ENCODE data around the gene KCNC4.

DNA sequence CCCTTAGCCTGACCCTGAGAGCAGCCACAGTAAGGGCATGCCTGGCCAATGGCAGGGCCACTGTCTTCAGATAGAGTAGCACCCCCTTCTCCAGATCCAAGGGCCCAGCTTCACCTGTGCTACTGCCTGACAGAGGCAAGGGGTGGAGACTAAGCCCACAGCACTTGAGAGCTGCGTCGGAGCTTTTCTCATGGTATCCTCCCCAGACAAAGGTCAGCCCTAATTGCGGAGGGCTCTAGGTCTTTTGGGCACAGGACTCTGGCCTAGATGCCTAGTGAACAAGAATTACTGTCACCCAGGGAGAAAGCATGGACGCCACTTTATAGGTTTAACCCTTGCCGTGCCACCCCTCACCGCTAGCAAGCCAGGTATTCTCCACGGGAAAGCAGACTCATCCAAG, 15.1 kb downstream of the KCNC4 start:
- TF ChIP-seq EZH2 (IDR thresholded peaks at IDR 0.05; ENCODE audit: insufficient read depth, poor library complexity, severe bottlenecking) (no peak), EZH2phosphoT487 (IDR thresholded peaks at IDR 0.05; ENCODE audit: insufficient read depth, low read depth) (no peak)
